IMR-90 (cell line): Measurements from ENCODE around the gene RBPJL. TPM values are rescaled to one million over a fixed set of nuclear protein-coding genes. Genes with fewer than 3 reads are reported as not detected.

ENCODE experiments used
- ATAC-seq: fragments of 200-7000 bp; cut with Tn5 transposase; 2 replicates; pipeline ENCODE4 v1.9.1; 2020; ENCODE audit warnings: low read depth, mild to moderate bottlenecking, moderate library complexity
- BruUV-seq: library from RNA; stranded (reverse); fragments of 400-500 nt; replicated peaks from 2 replicates; lab custom pipeline; 2021; lab: Mats Ljungman, UMichigan
- CTCF ChIA-PET: fragments of 300-600 bp; formaldehyde crosslinking; extraction: SDS; loops from one replicate; lab custom pipeline; 2021; ENCODE audit warnings: antibody characterized with exemption; lab: Yijun Ruan, JAX
- POLR2A ChIA-PET: fragments of 300-600 bp; sonication (Branson Sonifier 250); formaldehyde crosslinking; loops from one replicate; lab custom pipeline; 2022; ENCODE audit warnings: antibody characterized with exemption; ENCODE audit not compliant: unreplicated experiment; lab: Charles Lee
- DNase-seq: peaks from one replicate; pipeline ENCODE4 v3.0.0; 2013
- H2AFZ ChIP-seq: replicated peaks from 2 replicates; pipeline ENCODE3; 2013; ENCODE audit warnings: low read length, mild to moderate bottlenecking; ENCODE audit not compliant: poor library complexity
- H2AK5ac ChIP-seq: 2 replicates; pipeline ENCODE4 v1.6.1; 2013; ENCODE audit warnings: low read depth, low read length, inconsistent platforms
- H2AK9ac ChIP-seq: replicated peaks from 2 replicates; pipeline ENCODE3; 2013; ENCODE audit warnings: mild to moderate bottlenecking, low read depth, low read length, moderate library complexity; ENCODE audit not compliant: poor library complexity
- H2BK120ac ChIP-seq: 2 replicates; pipeline ENCODE4 v1.6.1; 2013; ENCODE audit warnings: low read depth, low read length, inconsistent platforms
- H2BK15ac ChIP-seq: 3 replicates; pipeline ENCODE4 v1.6.1; 2013; ENCODE audit warnings: low read depth, low read length, inconsistent platforms
- H2BK20ac ChIP-seq: 2 replicates; pipeline ENCODE4 v1.6.1; 2013; ENCODE audit warnings: low read depth, mild to moderate bottlenecking, inconsistent platforms, low read length, moderate library complexity
- H2BK5ac ChIP-seq: 2 replicates; pipeline ENCODE4 v1.6.1; 2013; ENCODE audit warnings: mild to moderate bottlenecking, low read depth, low read length, inconsistent platforms; ENCODE audit not compliant: poor library complexity, severe bottlenecking
- H3K14ac ChIP-seq: replicated peaks from 2 replicates; pipeline ENCODE4 v1.6.1; 2013; ENCODE audit warnings: low read depth, low read length, inconsistent platforms
- H3K18ac ChIP-seq: 2 replicates; pipeline ENCODE4 v1.6.1; 2013; ENCODE audit warnings: low read depth, low read length, control low read depth
- H3K23ac ChIP-seq: 2 replicates; pipeline ENCODE4 v1.6.1; 2013; ENCODE audit warnings: low read depth, low read length, inconsistent platforms
- H3K27ac ChIP-seq: 2 replicates; pipeline ENCODE4 v1.5.1; 2013; ENCODE audit warnings: mild to moderate bottlenecking, control low read depth, low read length; ENCODE audit not compliant: insufficient read depth
- H3K27me3 ChIP-seq: 2 replicates; pipeline ENCODE4 v1.6.1; 2013; ENCODE audit warnings: low read length; ENCODE audit not compliant: control insufficient read depth, insufficient read depth
- H3K36me3 ChIP-seq: 2 replicates; pipeline ENCODE4 v1.6.1; 2013; ENCODE audit warnings: low read length, mixed read lengths; ENCODE audit not compliant: control insufficient read depth, insufficient read depth
- H3K4ac ChIP-seq: 2 replicates; pipeline ENCODE4 v1.6.1; 2013; ENCODE audit warnings: low read depth, low read length, inconsistent platforms
- H3K4me1 ChIP-seq: 2 replicates; pipeline ENCODE4 v1.6.1; 2013; ENCODE audit warnings: low read length, mixed read lengths; ENCODE audit not compliant: control insufficient read depth, insufficient read depth
- H3K4me2 ChIP-seq: 2 replicates; pipeline ENCODE4 v1.6.1; 2013; ENCODE audit warnings: low read depth, mild to moderate bottlenecking, control low read depth, low read length, moderate library complexity
- H3K4me3 ChIP-seq: 2 replicates; pipeline ENCODE4 v1.5.1; 2013; ENCODE audit warnings: low read depth, mild to moderate bottlenecking, control low read depth, low read length, moderate library complexity; ENCODE audit not compliant: insufficient read depth
- H3K56ac ChIP-seq: 2 replicates; pipeline ENCODE4 v1.6.1; 2013; ENCODE audit warnings: low read length, inconsistent platforms; ENCODE audit not compliant: insufficient read depth; ENCODE audit errors: extremely low read depth
- H3K79me1 ChIP-seq, 2 experiments: 2 replicates each; pipeline ENCODE4 v1.6.1; 2013; ENCODE audit warnings: low read length in 2 of 2, inconsistent platforms in 1 of 2, low read depth in 1 of 2
- H3K9ac ChIP-seq: 2 replicates; pipeline ENCODE4 v1.6.1; 2013; ENCODE audit warnings: low read depth, low read length, control low read depth
- H3K9me1 ChIP-seq: 2 replicates; pipeline ENCODE4 v1.6.1; 2013; ENCODE audit warnings: low read length, inconsistent platforms; ENCODE audit not compliant: insufficient read depth
- H3K9me3 ChIP-seq: 2 replicates; pipeline ENCODE4 v1.6.1; 2013; ENCODE audit warnings: low read length; ENCODE audit not compliant: control insufficient read depth, insufficient read depth
- H4K20me1 ChIP-seq: 2 replicates; pipeline ENCODE4 v1.6.1; 2013; ENCODE audit warnings: low read length, inconsistent platforms; ENCODE audit not compliant: insufficient read depth
- H4K5ac ChIP-seq: 2 replicates; pipeline ENCODE4 v1.6.1; 2013; ENCODE audit warnings: mild to moderate bottlenecking, low read depth, low read length, control low read depth
- H4K8ac ChIP-seq, 2 experiments: 2 replicates each; pipeline ENCODE4 v1.6.1; 2013; ENCODE audit warnings: low read depth in 2 of 2, low read length in 2 of 2, control low read depth in 1 of 2, inconsistent platforms in 1 of 2
- H4K91ac ChIP-seq: 2 replicates; pipeline ENCODE4 v1.6.1; 2013; ENCODE audit warnings: low read depth, low read length, inconsistent platforms; ENCODE audit not compliant: insufficient read depth
- CEBPB ChIP-seq: IDR thresholded peaks from 2 replicates; pipeline ENCODE4 v1.6.1; 2012; ENCODE audit warnings: low read depth, low read length, improper control_type of control experiment
- RCOR1 ChIP-seq: IDR thresholded peaks from 2 replicates; pipeline ENCODE4 v1.6.1; 2012; ENCODE audit warnings: mild to moderate bottlenecking, low read length, improper control_type of control experiment; ENCODE audit not compliant: insufficient replicate concordance
- dilution Hi-C: fragments of 300-500 bp; cut with HindIII; formaldehyde crosslinking; loops from one replicate; pipeline ENCODE4 v1.14.3; 2018; ENCODE audit warnings: low sequenced_read_pairs; ENCODE audit not compliant: unreplicated experiment
- in situ Hi-C: fragments of 300-500 bp; cut with MboI; formaldehyde crosslinking; loops from 3 replicates; pipeline ENCODE4 v1.14.3; 2019; ENCODE audit warnings: low sequenced_read_pairs, inconsistent platforms, mixed read lengths
- intact Hi-C: fragments of 100-400 bp; cut with micrococcal nuclease; formaldehyde crosslinking; loops from 2 replicates; pipeline ENCODE4 v1.10.0; 2022
- polyA plus RNA-seq, 3 experiments: library from polyadenylated mRNA; depleted of rRNA; stranded (reverse); fragments of >200 nt; gene quantifications; 2 replicates each; pipeline ENCODE4 v1.2.3, GENCODE V29; 2012; ENCODE audit warnings: low replicate concordance in 1 of 3
- total RNA-seq: library from RNA; depleted of rRNA; stranded (reverse); fragments of >200 nt; gene quantifications from 2 replicates; pipeline ENCODE4 v1.2.3, GENCODE V29; 2012

RBPJL gene
- total and polyA plus RNA-seq, 2 of the 4 experiments (the other 2 are of a cell fraction), result not detected

GRCh38 chr20:45266977-45267376 lies 39.7 kb upstream of the RBPJL start:
- H2AK5ac ChIP-seq, result no peak overlapping the region
- no TSS peak for BruUV-seq
- H3K9ac ChIP-seq, result no peak overlapping the region
- H4K8ac ChIP-seq, result no peak overlapping the region
- H3K79me1 ChIP-seq, result no peaks in the 10 kb centered on the region
- H2BK15ac ChIP-seq, result no peak overlapping the region
- H2BK120ac ChIP-seq, result no peak overlapping the region
- no peak overlapping the region for H3K56ac ChIP-seq
- H4K5ac ChIP-seq, result no peak overlapping the region
- no peaks in the 10 kb centered on the region for H3K4me1 ChIP-seq
- H2BK20ac ChIP-seq, result no peak overlapping the region
- no peak for DNase-seq
- no peak overlapping the region for H3K23ac ChIP-seq
- peaks cover 4% of the 10 kb centered on the region for H3K27me3 ChIP-seq
- no peaks in the 10 kb centered on the region for H3K9me1 ChIP-seq
- H4K20me1 ChIP-seq, result no peaks in the 10 kb centered on the region
- no peak overlapping the region for H3K4me3 ChIP-seq
- H3K9me3 ChIP-seq, result no peaks in the 10 kb centered on the region
- no peak overlapping the region for H3K4me2 ChIP-seq
- H4K91ac ChIP-seq, result no peak overlapping the region
- intact Hi-C loops (no loop called here), in situ Hi-C loops (no loop called here), dilution Hi-C loops (no loop called here)
- H2AK9ac ChIP-seq, result no peak overlapping the region
- H3K18ac ChIP-seq, result no peak overlapping the region
- CTCF ChIA-PET, result no interaction called here
- no peaks in the 10 kb centered on the region for H3K36me3 ChIP-seq
- H3K4ac ChIP-seq, result no peak overlapping the region
- POLR2A ChIA-PET, result no interaction called here
- H3K14ac ChIP-seq, result no peak overlapping the region
- TF ChIP-seq RCOR1, result no peak
- TF ChIP-seq CEBPB, result no peak
- ATAC-seq, result no peak
- H3K27ac ChIP-seq, result no peak overlapping the region
- H2AFZ ChIP-seq, result no peak overlapping the region
- no peak overlapping the region for H2BK5ac ChIP-seq
